Measurements from ENCODE around the gene RNF20.
"Not testable (repeated sequence)": the region's sequence is repeated elsewhere in the genome, so short reads cannot be mapped to it uniquely, and the experiment has no call there.

Gene RNF20

DNA sequence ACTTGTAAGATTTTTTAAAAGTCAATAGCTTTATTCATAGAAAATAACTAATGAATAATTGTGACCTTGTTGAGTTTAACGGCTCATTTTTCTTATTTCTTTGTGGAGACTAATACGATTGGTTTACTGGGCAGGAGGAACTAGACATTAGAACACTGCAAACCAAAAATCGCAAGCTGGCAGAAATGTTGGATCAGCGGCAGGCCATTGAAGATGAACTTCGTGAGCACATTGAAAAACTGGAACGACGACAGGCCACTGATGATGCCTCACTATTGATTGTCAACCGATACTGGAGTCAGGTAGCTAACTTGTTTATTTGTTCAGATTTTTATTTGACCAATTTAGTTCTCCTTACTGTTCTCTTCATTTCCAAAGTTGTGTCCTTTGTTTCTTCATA, 6.4 kb downstream of the RNF20 start:
- FAIRE-seq: no peak

DNA sequence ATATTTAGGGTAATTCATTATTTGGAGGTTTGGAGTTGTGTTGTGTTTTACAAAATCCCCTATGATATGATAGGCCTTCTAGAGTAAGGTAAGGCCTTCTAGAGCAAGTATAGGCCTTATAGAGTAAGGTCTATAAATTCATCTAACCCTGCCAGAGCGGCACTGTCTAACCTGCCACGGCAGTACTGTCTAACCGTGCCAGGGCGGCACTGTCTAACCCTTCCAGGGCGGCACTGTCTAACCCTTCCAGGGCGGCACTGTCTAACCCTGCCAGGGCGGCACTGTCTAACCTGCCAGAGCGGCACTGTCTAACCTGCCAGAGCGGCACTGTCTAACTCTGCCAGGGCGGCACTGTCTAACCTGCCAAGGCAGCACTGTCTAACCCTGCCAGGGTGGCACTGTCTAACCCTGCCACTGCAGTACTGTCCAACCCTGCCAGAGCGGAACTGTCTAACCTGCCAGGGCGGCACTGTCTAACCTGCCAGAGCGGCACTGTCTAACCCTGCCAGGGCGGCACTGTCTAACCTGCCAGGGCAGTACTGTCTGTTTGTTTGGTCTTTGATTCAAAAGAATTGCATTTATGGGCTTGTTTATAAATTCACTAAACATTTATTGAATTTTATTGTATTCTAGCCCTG, 9.6 kb downstream of the RNF20 start:
- no peak for FAIRE-seq

DNA sequence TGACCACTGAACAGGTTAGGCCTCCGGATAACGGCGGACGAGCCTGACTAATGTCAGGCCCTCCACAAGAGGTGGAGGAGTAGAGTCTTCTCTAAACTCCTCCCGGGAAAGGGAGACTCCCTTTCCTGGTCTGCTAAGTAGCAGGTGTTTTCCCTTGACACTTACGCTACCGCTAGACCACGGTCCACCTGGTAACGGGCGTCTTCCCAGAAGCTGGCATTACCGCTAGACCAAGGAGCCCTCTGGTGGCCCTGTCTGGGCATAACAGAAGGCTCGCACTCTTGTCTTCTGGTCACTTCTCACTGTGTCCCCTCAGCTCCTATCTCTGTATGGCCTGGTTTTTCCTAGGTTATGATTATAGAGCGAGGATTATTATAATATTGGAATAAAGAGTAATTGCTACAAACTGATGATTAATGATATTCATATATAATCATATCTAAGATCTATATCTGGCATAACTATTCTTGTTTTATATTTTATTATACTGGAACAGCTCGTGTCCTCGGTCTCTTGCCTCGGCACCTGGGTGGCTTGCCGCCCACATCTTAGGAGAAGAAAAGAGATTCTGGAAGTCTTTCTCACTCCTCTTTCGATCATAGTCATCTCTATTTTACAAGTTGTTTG, 15.9 kb downstream of the RNF20 start:
- FAIRE-seq: not testable (repeated sequence)

DNA sequence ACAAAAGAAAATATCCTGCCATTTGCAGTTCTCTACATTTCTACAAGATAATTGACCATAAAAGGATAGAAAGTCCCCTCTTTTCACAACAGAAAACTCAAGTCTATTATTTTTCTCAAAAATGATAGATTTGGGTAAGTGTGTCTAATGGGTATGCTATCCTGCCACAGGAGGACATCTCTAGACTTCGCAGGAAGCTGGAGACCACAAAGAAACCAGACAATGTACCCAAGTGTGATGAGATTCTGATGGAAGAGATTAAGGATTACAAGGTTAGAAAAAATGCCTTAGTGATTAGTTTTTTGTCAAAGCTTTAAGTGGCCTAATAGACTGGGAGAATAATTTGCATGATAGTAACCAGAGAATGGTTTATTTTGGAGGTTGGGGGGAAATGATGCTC, 28.1 kb downstream of the RNF20 start:
- FAIRE-seq: no peak

DNA sequence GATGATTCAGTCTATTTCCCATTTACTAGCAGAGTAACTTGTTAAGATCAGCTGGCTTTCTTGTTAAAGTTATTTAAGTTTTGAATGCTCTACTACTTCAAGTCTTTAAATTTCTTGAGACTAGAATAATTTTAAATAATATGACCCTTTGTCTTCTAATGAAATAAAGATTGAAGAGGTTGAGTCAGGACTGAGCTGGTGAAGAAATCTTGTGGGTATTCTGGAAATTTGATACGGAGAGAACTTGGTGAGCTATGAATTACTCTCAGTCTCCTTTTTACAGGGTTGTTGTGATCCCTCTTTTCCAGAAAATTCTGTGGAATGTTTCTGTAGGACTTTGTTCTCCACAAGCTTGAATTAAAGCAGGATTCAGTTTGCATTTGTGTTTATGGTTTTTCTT, 29.3 kb downstream of the RNF20 start:
- FAIRE-seq: no peak

DNA sequence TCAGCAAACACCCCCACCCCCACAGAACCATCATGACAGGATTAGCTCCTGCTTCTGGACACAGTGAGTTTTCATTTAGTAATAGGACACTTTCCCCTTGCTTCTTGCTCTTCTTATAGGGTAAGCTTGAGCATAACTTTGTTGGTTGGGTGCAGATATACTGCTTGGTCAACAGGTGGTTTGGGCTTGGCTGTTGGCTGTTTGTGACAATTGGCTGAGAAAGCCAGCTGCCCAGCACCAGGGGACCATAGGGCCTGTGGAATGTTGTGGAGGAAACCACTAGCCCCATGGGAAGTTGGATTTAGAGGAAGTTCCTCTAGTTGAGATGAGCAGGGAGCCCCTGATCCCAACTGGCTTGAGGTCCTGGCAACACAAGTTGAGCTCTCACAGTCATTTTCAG, 30.6 kb downstream of the RNF20 start:
- FAIRE-seq: no peak

DNA sequence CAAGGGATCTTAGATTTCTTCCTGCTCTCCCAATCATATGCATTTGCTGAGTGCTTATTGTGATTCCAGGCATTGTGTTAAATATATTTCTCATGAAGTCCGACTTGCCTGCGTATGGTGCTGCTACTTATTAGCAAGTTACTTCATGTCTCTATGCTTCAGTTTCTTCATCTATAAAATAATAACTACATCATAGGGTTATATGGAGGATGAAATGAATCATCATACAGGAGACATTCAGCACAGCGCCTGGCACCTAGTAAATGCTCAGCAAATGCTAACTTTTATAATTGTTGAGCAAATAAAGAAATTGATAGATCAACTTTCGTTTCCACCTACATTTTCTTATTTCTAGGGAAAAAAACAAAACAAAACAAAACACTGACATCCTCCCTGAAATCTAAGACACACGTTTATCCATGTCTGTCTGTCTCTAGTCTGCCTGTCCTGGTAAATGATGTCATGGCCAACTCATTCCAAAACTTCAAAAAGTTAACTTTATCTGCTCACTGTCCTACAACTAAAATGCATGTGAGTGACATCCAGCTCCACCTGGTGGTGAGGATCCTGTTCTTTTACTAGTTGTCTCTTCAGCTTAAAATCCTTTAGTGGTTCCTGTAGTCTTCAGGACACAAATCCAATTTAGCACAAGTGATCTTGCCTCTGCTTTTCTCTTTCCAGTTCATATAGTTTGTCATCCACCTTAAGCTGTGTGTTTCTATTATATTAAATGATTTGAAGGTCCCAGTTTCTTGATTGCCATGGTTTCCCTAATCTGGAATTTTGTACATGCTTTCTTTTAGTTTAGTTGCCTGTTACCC, 33.5 kb downstream of the RNF20 start:
- FAIRE-seq: no peak

DNA sequence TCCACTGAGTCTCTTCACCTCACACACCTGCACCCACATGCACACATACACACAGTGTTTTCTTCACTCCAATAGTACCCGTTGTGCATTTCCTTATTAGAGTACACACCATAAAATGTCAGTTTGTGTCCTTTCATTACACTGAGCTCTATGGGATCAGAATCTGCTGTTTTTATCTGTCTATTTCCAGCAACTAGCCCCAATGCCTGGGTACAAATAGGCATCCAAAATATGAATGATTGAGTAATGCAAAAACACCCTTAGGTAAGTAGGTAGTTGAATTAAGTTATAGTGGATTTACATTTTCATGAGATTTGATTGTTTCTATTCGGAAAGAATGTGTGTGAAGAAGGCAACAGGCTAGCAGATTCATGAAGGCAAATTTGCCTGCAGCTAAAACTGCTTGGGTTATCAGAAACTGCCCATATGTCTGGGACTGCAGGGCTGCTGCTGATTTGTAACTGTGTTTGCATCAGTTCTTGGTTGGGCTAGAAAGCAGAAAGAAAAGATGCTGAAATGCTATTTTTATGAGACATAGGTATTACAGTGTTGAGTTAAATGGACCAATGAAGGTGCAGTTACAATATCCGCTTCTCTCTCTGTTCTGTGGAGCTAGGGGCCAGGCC, 34.2 kb downstream of the RNF20 start:
- FAIRE-seq: no peak

DNA sequence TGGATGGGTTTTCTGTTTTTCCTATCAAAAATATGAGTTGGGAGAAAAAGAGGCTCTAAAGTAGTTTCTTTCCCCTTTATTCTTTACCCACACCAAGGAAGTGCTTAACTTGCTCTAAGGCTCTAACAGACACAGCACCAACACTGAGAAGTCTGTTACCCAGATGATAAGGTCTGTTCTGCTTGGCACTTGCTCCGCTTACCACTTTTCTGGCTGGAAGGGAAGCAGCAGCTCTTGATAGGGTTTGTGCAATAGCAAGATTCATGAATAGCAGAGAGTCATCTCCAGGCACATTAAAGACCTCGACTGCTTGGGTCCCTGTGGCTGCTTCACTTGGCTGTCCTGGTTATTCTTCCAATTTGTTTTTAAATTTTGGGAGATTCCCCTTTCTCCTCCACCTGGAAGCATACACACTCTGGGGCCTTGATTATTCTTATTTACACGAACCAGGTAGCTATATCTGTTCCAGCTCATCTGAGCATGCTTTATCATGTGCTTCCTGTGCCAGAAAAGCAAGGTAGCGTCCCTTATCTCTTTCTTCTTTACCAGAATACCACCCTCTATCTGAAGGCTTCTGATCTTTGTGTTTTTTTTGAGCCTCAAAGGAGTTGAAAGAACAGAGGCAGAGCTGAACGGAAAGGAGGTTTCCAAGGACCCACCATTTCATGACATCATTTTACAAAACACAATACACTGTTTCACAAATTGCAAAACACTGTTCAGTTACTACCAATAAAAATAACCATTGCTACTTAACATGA, 36.3 kb downstream of the RNF20 start:
- no peak for FAIRE-seq

DNA sequence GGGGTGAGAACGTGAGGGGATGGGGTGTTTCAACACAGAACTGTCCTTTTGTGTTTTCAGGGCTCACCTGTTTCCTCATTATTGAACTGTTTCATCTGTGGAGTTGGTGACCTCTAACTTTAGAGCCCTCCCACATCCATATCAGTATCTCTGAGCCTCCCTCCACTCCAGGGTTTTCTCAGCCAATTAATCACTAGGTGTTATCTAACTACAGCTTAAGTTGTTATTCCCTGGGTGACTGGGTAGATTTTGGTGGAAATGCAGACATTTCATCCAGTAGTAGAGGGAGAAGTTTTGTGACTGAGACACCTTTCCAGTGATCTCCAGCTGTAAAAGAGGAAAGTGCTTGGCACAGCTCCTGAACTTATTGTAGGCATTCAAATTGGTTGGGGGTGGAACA, 37.5 kb downstream of the RNF20 start:
- FAIRE-seq: no peak

DNA sequence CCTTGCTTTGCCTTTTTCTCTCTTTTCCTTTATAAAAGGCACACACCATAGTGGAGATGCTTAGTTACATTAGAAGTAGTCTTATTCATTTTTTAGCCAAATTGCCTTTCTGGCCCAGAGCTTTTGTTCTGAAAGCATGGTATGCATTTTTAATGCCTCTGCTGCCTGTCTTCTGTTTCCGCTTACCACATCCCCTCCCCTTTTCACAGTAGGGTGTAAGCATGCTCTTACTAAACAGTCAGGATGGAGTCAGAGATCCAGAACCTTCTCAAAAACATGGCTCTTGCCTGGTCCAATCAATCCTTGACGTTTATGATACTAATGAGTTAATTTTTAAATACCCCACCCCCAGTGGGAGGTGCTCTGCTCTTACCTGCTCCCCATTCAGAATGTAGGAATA, 38.7 kb downstream of the RNF20 start:
- FAIRE-seq: no peak

DNA sequence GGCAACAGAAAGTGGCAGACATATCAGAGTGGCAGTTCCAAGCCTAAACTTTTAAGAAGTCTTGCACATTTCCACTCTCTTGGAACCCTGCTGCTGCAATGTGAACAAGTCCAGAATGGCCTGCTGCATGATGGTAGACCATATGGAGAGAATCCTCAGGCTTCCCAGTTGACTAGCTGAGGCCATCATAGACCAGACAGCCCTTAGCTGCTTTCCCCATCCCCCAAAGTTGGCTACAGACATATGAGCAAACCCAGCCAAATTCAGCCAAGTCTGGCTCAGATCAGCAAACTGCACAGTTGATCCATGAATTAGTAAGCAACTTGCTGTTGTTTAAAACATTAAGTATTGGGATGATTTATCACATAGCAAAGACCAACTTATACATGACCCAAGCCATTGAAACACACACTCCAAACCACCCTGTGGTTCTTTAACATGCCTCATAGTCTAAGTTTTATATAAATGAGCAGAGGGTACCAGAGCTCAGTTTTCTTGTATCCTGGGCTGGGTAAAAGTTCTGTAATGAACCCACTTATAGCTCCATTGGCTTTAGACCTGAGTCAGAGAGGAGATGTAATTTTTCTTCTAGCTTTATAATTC, 41.2 kb downstream of the RNF20 start:
- FAIRE-seq: no peak

DNA sequence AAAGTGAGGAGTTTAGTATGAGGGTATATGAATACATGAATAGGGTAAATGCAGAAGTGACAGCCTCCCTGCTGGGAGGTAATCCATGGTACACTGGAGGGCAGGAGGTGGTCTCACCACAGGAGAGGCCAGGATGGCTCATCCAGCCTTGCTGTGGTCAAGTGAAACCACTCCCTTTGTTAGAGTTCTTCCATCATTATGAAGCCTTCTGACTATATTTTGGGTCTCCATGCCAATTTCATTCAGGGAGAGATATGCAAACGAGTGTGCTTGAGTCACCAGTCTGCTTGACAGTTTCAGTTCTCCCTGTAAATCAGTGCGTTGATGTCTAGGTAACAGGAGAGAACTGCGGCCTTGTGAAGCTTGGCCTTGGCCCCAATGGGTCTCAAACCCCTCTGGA, 44.7 kb downstream of the RNF20 start:
- FAIRE-seq: no peak

DNA sequence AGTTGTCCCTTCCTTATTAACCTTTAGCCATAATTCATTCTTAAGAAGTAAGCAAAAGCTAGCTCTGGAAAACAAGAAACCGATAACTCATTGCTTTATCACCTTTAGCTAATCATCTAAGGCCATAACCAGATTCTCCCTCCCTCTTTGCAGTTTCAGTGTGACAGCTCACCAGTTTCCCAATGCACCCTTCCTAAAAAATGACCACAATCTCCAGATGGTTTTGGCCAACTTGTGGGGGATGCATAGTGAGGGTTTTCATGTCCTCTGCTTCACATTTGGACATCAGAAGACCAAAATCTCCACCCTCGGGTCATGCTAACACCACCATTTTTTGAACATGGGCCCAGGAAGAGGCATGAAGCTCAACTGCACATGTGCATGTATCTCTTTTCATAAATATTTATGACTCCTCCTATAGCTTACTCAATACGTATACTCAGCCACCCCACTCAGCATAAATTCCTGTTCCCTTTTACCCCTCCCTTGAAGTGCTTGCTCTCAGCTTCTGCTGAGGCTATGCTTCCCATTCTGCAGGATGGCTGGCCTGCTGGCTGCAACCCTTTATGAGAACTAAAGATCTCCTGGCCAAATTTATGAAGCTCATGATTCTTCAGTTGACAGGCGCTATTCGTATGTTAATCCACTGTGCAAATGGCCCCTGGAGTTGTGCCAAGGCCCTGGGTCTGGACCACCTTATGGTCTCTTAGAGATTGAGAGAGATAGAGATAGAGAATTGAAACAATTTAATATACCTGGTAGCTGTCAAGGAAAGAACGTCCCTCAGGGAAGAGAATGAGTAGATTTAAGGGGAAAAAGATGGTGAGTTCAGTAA, 46.3 kb downstream of the RNF20 start:
- no peak for FAIRE-seq

DNA sequence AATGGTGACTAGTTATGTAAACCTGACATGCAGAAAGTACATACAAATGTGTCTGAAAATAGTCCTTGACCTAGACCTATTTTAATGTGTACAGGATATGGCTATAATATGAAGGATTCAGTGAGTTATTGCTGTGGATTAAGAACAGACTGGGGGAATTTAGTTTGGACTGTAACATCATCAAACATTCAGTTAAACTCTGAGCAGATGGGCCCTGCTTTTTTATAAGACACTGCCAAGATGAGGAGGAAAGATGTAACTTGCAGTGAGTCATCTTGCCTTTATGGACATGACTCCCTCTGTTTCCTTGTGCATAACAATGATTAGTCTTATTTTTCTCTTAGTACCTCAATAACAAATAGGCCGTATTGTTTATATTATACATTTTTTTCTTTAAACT, 48.9 kb downstream of the RNF20 start:
- FAIRE-seq: no peak

DNA sequence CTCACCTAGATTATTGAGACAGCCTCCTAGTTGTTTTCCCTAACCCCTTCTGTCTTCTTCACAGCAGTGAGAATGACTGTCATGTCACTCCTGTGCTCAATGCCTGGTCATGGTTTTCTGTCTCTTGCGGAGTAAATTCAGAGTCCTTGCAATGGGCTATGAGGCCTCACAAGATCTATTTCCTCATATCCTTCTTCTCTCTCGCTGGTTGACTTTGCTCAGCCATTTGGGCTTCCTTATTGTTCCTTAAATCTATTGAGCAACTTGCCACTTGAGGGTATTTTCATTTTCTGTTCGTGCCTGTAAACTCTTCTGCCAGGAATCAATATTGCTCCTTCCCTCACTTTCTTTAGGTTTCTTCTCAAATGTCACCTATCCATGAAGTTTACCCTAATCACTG, 52.1 kb downstream of the RNF20 start:
- no peak for FAIRE-seq

DNA sequence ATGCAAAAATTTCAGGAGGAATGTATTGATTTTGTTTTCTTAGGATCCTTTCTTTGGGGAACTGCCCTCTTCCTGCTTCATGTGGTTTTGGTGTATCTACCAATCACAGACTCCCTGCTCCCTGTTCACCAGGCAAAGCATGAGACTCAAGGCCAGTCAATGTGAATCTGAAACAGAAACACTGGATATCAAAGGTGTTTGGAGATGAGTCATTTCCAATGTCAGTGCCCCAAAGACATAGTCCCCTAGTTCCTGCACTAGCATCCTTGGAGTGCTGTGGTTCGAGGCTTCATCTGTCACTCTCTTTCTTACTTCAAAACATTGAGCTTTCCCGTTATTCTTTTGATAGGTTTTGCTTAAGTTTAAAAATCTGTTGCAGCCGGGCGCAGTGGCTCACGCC, 53.0 kb downstream of the RNF20 start:
- no peak for FAIRE-seq

DNA sequence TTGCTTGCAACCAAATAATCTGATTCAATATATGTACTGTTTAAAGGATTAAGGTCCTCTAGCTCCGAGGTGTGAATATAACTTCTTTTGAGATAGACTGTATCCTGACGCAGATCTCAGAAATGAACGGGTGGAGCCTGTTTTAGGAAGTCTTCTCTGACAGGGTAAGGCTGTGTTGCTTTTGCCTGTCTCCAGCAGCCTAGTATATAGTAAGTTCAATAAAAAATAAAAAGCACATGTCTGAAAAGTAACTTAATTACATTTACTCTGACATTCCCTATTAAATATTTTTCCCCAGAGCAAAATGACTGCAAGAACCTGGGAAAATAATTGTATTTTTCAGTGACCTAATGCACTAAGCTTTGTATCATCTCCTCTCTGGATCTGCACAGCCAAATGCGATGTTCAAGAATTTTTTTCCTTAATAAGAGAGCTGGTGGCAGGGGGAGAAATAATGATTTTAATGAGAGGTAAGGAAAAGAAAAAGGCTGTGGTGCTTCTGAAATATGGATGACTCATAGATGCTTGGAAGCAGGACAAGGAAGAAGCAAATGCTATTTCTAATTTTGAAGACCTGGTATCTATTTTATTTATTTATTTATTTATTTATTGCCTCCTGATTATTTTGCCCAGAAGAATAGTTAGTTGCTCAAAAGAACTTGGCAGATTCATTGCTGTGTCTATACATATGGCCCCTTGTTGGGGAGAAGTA, 53.8 kb downstream of the RNF20 start:
- FAIRE-seq: no peak

DNA sequence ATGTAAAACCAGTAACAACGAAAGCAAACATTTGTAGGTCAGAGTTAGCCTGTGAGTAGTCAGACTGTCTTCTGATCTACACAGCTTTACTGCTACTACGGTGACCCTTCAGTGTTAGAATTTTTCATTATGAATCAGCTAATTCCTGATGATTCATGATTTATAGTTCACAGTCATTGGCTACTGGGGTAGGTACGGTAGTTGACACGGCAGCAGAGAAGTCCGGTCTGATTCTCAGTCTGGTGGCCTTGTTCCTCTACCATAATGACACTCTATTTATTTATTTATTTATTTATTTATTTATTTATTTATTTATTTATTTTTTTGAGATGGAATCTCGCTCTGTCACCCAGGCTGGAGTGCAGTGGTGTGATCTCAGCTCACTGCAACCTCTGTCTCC, 56.4 kb downstream of the RNF20 start:
- FAIRE-seq: not testable (repeated sequence)

DNA sequence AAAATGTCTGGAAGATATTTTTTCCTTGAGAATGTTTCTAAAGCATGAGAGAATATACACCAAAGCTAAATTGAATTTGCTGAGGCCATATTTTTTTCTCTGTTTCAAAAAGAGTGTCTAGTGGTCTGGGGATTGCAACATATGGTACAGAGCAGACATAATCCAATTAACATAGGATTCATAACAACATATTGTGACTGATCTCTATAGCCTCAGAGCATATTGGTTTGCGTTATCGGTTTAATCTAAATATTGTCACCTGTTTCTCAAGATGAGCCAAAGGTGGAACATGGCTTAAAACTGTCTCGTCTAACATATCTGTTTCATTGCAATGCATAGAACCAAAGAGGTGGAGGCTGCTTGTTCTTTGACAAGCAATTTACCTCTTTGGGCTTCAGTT, 57.2 kb downstream of the RNF20 start:
- FAIRE-seq: no peak
